ENCODE measurements around the gene ADGRA1. TPM values are rescaled to one million over a fixed set of nuclear protein-coding genes. Genes with fewer than 3 reads are reported as not detected.
A peak's percentile ranks its signal among the peaks of the same experiment; 100 is the strongest.
"Not testable (repeated sequence)": the region's sequence is repeated elsewhere in the genome, so short reads cannot be mapped to it uniquely, and the experiment has no call there.

The ADGRA1 gene
- total and polyA plus RNA-seq, 2 of the 8 experiments (the other 6 are each of a cell fraction or from before 2014, with no cell fraction given), result 0.17 to 0.21 TPM

GRCh38 chr10:133110609-133111275 is 23.0 kb downstream of the ADGRA1 start (continued):
- no peak for TF ChIP-seq BRCA1 (IDR thresholded peaks at IDR 0.05; ENCODE audit: low read depth, low read length)

- H3K18ac ChIP-seq (ENCODE audit: extremely low read depth, low read length); H4K8ac ChIP-seq (ENCODE audit: extremely low read depth, insufficient read depth, low read length); H2AK5ac ChIP-seq (ENCODE audit: low read depth, low read length); H3K79me2 ChIP-seq (ENCODE audit: control insufficient read depth in 1 of 2, insufficient read depth in 2 of 2, low read length in 2 of 2); H2AFZ ChIP-seq (ENCODE audit: low read length); H2BK5ac ChIP-seq (ENCODE audit: low read depth, low read length); H3K36me3 ChIP-seq (ENCODE audit: control insufficient read depth in 2 of 4, insufficient read depth in 4 of 4, low read length in 3 of 4); H3K27ac ChIP-seq (ENCODE audit: low read depth, low read length); H4K91ac ChIP-seq (replicated peaks; ENCODE audit: insufficient read length, low read length); H3K4me1 ChIP-seq (replicated peaks in 1 of 4; ENCODE audit: control insufficient read depth in 3 of 4, insufficient read depth in 4 of 4, low read length in 3 of 4); H3K9ac ChIP-seq (replicated peaks in 1 of 4; ENCODE audit: extremely low read depth in 1 of 4, low read depth in 3 of 4, low read length in 3 of 4); FAIRE-seq; H3K23ac ChIP-seq (ENCODE audit: insufficient read length); H2BK12ac ChIP-seq (ENCODE audit: low read depth, low read length); H3K4me3 ChIP-seq (ENCODE audit: extremely low read depth in 1 of 4, insufficient read depth in 2 of 4, low read depth in 3 of 4, low read length in 4 of 4); POLR2A ChIA-PET (ENCODE audit: partially characterized antibody); H2BK20ac ChIP-seq (ENCODE audit: low read length); H3K27me3 ChIP-seq (replicated peaks in 1 of 4; ENCODE audit: control insufficient read depth in 3 of 4, extremely low read depth in 1 of 4, insufficient read depth in 3 of 4, low read length in 3 of 4); H2BK120ac ChIP-seq (replicated peaks; ENCODE audit: low read depth, low read length); H3K4me2 ChIP-seq (ENCODE audit: insufficient read depth in 1 of 2, low read depth in 2 of 2, low read length in 2 of 2); DNase-seq (ENCODE audit: low read depth in 1 of 2, low spot score in 2 of 2); H3K79me1 ChIP-seq (ENCODE audit: low read depth, low read length); H3K4ac ChIP-seq (replicated peaks; ENCODE audit: insufficient read length, low read depth, low read length); H4K20me1 ChIP-seq (replicated peaks in 1 of 2; ENCODE audit: control insufficient read depth in 1 of 2, insufficient read depth in 2 of 2, low read length in 2 of 2); H4K5ac ChIP-seq (ENCODE audit: insufficient read length, low read depth, low read length); H3K23me2 ChIP-seq (ENCODE audit: low read depth, low read length); H3K56ac ChIP-seq (replicated peaks; ENCODE audit: insufficient read length, low read depth, low read length); CTCF ChIA-PET (ENCODE audit: partially characterized antibody); H3K14ac ChIP-seq (ENCODE audit: insufficient read length): not testable (repeated sequence)
- Histone ChIP-seq H2BK15ac (ENCODE audit: low read length) (peak overlapping the region; percentile 88; the same call in 1 of the 2 replicates), H3K9me3 (ENCODE audit: insufficient read depth in 2 of 2, low read depth in 1 of 2, low read length in 1 of 2) (peaks cover 13 to 16% of the 10 kb centered on the region in 2 experiments)
- 42% methylated on average over 4 of the region's 7 CpGs; no CpG with 5 or more reads in 1 of the 2 experiments for WGBS, 2 experiments (ENCODE audit: extremely low coverage in 1 of 2, insufficient coverage in 1 of 2, insufficient read length in 1 of 2, insufficient replicate concordance in 2 of 2, low coverage in 1 of 2, low lambda C conversion rate in 2 of 2, missing lambda C conversion rate in 1 of 2)
Observed at GRCh38 chr10:133111640-133112039, 23.9 kb downstream of the ADGRA1 start.
